K562 (cell line): ENCODE data around the gene BMAL1. TPM values are rescaled to one million over a fixed set of nuclear protein-coding genes. Genes with fewer than 3 reads are reported as not detected.

ENCODE experiments used
- ATAC-seq: fragments of 200-7000 bp; cut with Tn5 transposase; 3 replicates; pipeline ENCODE4 v1.9.1; 2020; ENCODE audit warnings: moderate library complexity
- BruUV-seq: library from RNA; stranded (reverse); fragments of 400-500 nt; replicated peaks from 2 replicates; lab custom pipeline; 2021; lab: Mats Ljungman, UMichigan
- CTCF ChIA-PET: fragments of 300-600 bp; formaldehyde crosslinking; extraction: SDS; loops from one replicate; lab custom pipeline; 2021; ENCODE audit warnings: low intra/inter-chr PET ratio; lab: Yijun Ruan, JAX
- POLR2A ChIA-PET: fragments of 300-600, 350-650 bp; sonication (Branson Sonifier 250); formaldehyde crosslinking; extraction: SDS; loops from one replicate; lab custom pipeline; 2021; ENCODE audit warnings: antibody characterized with exemption, inconsistent platforms; lab: Yijun Ruan, JAX
- DNase-seq, 4 experiments: peaks; one replicate each; pipeline versions ENCODE4 v3.0.0 to v3.0.0-alpha.2; 2011 to 2018; ENCODE audit warnings: low spot score in 3 of 4, mixed read lengths in 3 of 4; ENCODE audit errors: extremely low read depth in 1 of 4
- FAIRE-seq: peaks from 2 replicates; lab custom pipeline; 2011; peaks lifted over from hg19 to GRCh38; lab: Jason Lieb, UNC
- H2AFZ ChIP-seq: 2 replicates; pipeline ENCODE4 v1.6.0; 2011; ENCODE audit warnings: low read depth, low read length, control low read depth, inconsistent platforms
- H3K27ac ChIP-seq: fragments of 200-600 bp; 3 replicates; pipeline ENCODE4 v1.8.0; 2011; ENCODE audit warnings: low read depth, mild to moderate bottlenecking, control low read depth, inconsistent platforms, low read length, moderate library complexity, mixed read lengths; ENCODE audit errors: extremely low read depth
- H3K27me3 ChIP-seq, 2 experiments: fragments of 300-600 bp in 1 of 2; 2 replicates in 1 of 2; 3 replicates in 1 of 2; pipeline versions ENCODE4 v1.6.0 to v1.8.0; 2011; ENCODE audit warnings: inconsistent platforms in 2 of 2, low read length in 2 of 2, mild to moderate bottlenecking in 1 of 2, mixed read lengths in 1 of 2, moderate library complexity in 1 of 2; ENCODE audit not compliant: control insufficient read depth in 2 of 2, insufficient read depth in 2 of 2
- H3K36me3 ChIP-seq: fragments of 300-600 bp; 3 replicates; pipeline ENCODE4 v1.8.0; 2011; ENCODE audit warnings: mild to moderate bottlenecking, low read length, inconsistent platforms; ENCODE audit not compliant: control insufficient read depth, insufficient read depth
- H3K4me1 ChIP-seq, 2 experiments: fragments of 200-600 bp in 1 of 2; replicated peaks in 1 of 2; 2 replicates in 1 of 2; 3 replicates in 1 of 2; pipeline versions ENCODE4 v1.5.1 to v1.8.0; 2011; ENCODE audit warnings: inconsistent platforms in 2 of 2, low read length in 2 of 2, mild to moderate bottlenecking in 1 of 2, mixed read lengths in 1 of 2, moderate library complexity in 1 of 2; ENCODE audit not compliant: control insufficient read depth in 2 of 2, insufficient read depth in 2 of 2
- H3K4me2 ChIP-seq: 2 replicates; pipeline ENCODE4 v1.6.1; 2011; ENCODE audit warnings: low read length, control low read depth, inconsistent platforms, mixed read lengths; ENCODE audit not compliant: insufficient read depth
- H3K4me3 ChIP-seq: fragments of 200-600 bp; sonication (generic), shearing (Covaris generic); 2 replicates; pipeline ENCODE4 v1.5.1; 2016; ENCODE audit warnings: control low read depth, inconsistent platforms
- H3K79me2 ChIP-seq: fragments of 200-600 bp; 3 replicates; pipeline ENCODE4 v1.8.0; 2011; ENCODE audit warnings: low read length, inconsistent platforms; ENCODE audit not compliant: control insufficient read depth, insufficient read depth
- H3K9ac ChIP-seq, 2 experiments: 2 replicates each; pipeline versions ENCODE4 v1.6.0 to v1.6.1; 2011; ENCODE audit warnings: low read depth in 2 of 2, low read length in 2 of 2, control low read depth in 1 of 2, inconsistent platforms in 1 of 2, mild to moderate bottlenecking in 1 of 2, mixed read lengths in 1 of 2; ENCODE audit not compliant: insufficient read depth in 1 of 2
- H3K9me1 ChIP-seq: one replicate; pipeline ENCODE4 v1.6.0; 2011; ENCODE audit warnings: inconsistent platforms, mild to moderate bottlenecking, low read length, moderate library complexity; ENCODE audit not compliant: control insufficient read depth, insufficient read depth
- H3K9me3 ChIP-seq: replicated peaks from 2 replicates; pipeline ENCODE4 v1.5.1; 2011; ENCODE audit warnings: low read depth, low read length, inconsistent platforms; ENCODE audit not compliant: control insufficient read depth, insufficient read depth
- H4K20me1 ChIP-seq: replicated peaks from 2 replicates; pipeline ENCODE4 v1.6.1; 2011; ENCODE audit warnings: low read length, inconsistent platforms, mixed read lengths; ENCODE audit not compliant: control insufficient read depth, insufficient read depth
- COPS2 ChIP-seq: fragments of 450-650 bp; conservative IDR thresholded peaks from 2 replicates; pipeline ENCODE4 v1.6.1; 2016; ENCODE audit warnings: mild to moderate bottlenecking, moderate library complexity
- NFXL1 ChIP-seq: fragments of 450-650 bp; formaldehyde crosslinking; IDR thresholded peaks from 2 replicates; pipeline ENCODE4 v1.4.0; 2021; ENCODE audit warnings: mild to moderate bottlenecking
- RCOR1 ChIP-seq, 2 experiments: IDR thresholded peaks; 2 replicates each; pipeline ENCODE4 v1.6.1; 2012; ENCODE audit warnings: low read depth in 2 of 2, low read length in 2 of 2, borderline replicate concordance in 1 of 2, improper control_type of control experiment in 1 of 2
- ZNF232 ChIP-seq: sonication (generic); formaldehyde crosslinking; IDR thresholded peaks from 2 replicates; pipeline ENCODE4 v1.8.0; 2022; ENCODE audit warnings: mild to moderate bottlenecking, missing genetic modification reagents
- ZNF324 ChIP-seq: fragments of 250-450 bp; sonication (Bioruptor Pico); IDR thresholded peaks from 2 replicates; pipeline ENCODE4 v1.4.0; 2020; ENCODE audit warnings: mild to moderate bottlenecking
- ZNF780A ChIP-seq: fragments of 250-450 bp; sonication (Bioruptor Pico); IDR thresholded peaks from 2 replicates; pipeline ENCODE4 v1.5.0; 2021; ENCODE audit warnings: mild to moderate bottlenecking
- WGBS: fragments of 100-300 bp; shearing (Covaris generic); methylation state at CpG from one replicate; pipeline ENCODE4 v1.1.6; 2016; ENCODE audit warnings: low coverage, mixed read lengths; ENCODE audit not compliant: insufficient coverage; ENCODE audit errors: missing lambda C conversion rate; 5-methylcytosine and 5-hydroxymethylcytosine counted together
- in situ Hi-C: fragments of 300-500 bp; cut with MboI; formaldehyde crosslinking; loops from 4 replicates; pipeline ENCODE4 v1.15.0; 2018; ENCODE audit warnings: inconsistent platforms, mixed read lengths
- intact Hi-C: fragments of 100-400 bp; cut with micrococcal nuclease; formaldehyde crosslinking; loops from 2 replicates; pipeline ENCODE4 v1.14.2; 2022
- polyA plus RNA-seq, 8 experiments: library from polyadenylated mRNA; depleted of rRNA in 4 of 8; stranded (reverse) in 5 of 8; unstranded in 3 of 8; fragments of >200 nt; fragmentation: Nextera tagmentation in 2 of 8; fragmentation: Illumina TruSeq in 1 of 8; extraction: Ambion mirVana in 2 of 8; extraction: Trizol in 1 of 8; gene quantifications; 2 replicates each; pipeline versions ENCODE4 v1.2.1 to v1.2.3, GENCODE V29; 2011 to 2014; ENCODE audit warnings: inconsistent platforms in 1 of 8, missing spikeins in 1 of 8
- total RNA-seq, 7 experiments: library from RNA; depleted of rRNA in 6 of 7; stranded (reverse); fragments of >200 nt in 6 of 7; fragmentation: Illumina TruSeq in 2 of 7; extraction: Trizol in 2 of 7; gene quantifications; 2 replicates each; pipeline versions ENCODE4 v1.2.1 to v1.2.3, GENCODE V29; 2011 to 2021; ENCODE audit warnings: low replicate concordance in 1 of 7
- TF ChIP-seq, protein P1 (sequence below): fragments of 450-650 bp; formaldehyde crosslinking; conservative IDR thresholded peaks from 2 replicates; pipeline ENCODE4 v1.4.0; 2022; ENCODE audit warnings: mild to moderate bottlenecking, missing genetic modification characterization
- TF ChIP-seq, protein P2 (sequence below), 3 experiments: IDR thresholded peaks in 2 of 3; conservative IDR thresholded peaks in 1 of 3; 2 replicates each; pipeline ENCODE4 v1.5.1; 2011 to 2012; ENCODE audit warnings: low read length in 3 of 3, mild to moderate bottlenecking in 3 of 3, control low read depth in 2 of 3, improper control_type of control experiment in 1 of 3, inconsistent platforms in 1 of 3, low read depth in 1 of 3, mixed read lengths in 1 of 3, moderate library complexity in 1 of 3; ENCODE audit not compliant: insufficient read depth in 2 of 3

BMAL1 gene
- total and polyA plus RNA-seq, 9 of the 15 experiments (the other 6 are each of a cell fraction or from before 2014, with no cell fraction given), result 0.14 to 2.4 (median 0.64) TPM

DNA sequence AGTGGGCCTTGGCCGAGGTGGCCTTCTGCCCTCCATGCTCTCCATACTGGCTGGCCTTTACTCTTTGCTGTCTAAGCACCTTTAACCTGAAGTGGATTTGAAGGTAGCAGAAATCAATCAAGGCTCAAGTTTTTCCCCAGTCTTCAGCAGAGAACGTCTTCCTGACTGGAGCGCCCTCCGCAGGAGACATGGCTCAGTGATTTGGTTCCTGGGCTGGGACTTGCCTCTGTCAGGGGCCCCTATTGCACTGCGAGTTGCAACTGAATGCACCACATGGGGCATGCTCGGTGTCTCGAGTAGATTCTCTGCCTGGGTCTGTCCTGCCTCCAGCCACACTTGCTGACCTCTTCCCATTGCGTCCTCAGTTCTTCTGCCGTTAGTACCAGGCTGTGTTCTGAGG lies 79.6 kb downstream of the BMAL1 start:
- in situ Hi-C loops, result no loop called here
- Histone ChIP-seq H3K4me2 (no peak overlapping the region), H3K27me3 (peaks cover 11 to 26% of the 10 kb centered on the region in 2 experiments; a peak in 3 of 5 replicates), H3K4me3 (no peak overlapping the region), H3K4me1 (0 out of 5 replicates have a peak, but pooled peaks cover 0 to 3% of the 10 kb centered on the region in 2 experiments), H3K36me3 (no peaks in the 10 kb centered on the region), H3K79me2 (no peaks in the 10 kb centered on the region), H3K9me1 (no peaks in the 10 kb centered on the region), H3K27ac (no peak overlapping the region), H2AFZ (no peak overlapping the region), H4K20me1 (no peaks in the 10 kb centered on the region), H3K9me3 (no peaks in the 10 kb centered on the region), H3K9ac (no peak overlapping the region)
- no TSS peak for BruUV-seq
- POLR2A ChIA-PET, result no interaction called here
- ATAC-seq (peak; percentile 22; the same call in 1 of the 3 replicates), DNase-seq (no peak), FAIRE-seq (no peak)
- 4% methylated on average over 9 of the region's 9 CpGs for WGBS
- TF ChIP-seq, protein P1, sequence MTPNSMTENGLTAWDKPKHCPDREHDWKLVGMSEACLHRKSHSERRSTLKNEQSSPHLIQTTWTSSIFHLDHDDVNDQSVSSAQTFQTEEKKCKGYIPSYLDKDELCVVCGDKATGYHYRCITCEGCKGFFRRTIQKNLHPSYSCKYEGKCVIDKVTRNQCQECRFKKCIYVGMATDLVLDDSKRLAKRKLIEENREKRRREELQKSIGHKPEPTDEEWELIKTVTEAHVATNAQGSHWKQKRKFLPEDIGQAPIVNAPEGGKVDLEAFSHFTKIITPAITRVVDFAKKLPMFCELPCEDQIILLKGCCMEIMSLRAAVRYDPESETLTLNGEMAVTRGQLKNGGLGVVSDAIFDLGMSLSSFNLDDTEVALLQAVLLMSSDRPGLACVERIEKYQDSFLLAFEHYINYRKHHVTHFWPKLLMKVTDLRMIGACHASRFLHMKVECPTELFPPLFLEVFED (CRISPR knock-in tag), result no peak
- no peak for TF ChIP-seq ZNF232 (CRISPR knock-in tag)
- TF ChIP-seq, protein P2, sequence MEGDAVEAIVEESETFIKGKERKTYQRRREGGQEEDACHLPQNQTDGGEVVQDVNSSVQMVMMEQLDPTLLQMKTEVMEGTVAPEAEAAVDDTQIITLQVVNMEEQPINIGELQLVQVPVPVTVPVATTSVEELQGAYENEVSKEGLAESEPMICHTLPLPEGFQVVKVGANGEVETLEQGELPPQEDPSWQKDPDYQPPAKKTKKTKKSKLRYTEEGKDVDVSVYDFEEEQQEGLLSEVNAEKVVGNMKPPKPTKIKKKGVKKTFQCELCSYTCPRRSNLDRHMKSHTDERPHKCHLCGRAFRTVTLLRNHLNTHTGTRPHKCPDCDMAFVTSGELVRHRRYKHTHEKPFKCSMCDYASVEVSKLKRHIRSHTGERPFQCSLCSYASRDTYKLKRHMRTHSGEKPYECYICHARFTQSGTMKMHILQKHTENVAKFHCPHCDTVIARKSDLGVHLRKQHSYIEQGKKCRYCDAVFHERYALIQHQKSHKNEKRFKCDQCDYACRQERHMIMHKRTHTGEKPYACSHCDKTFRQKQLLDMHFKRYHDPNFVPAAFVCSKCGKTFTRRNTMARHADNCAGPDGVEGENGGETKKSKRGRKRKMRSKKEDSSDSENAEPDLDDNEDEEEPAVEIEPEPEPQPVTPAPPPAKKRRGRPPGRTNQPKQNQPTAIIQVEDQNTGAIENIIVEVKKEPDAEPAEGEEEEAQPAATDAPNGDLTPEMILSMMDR (IDR thresholded peaks at IDR 0.05 in 2 of 3, conservative IDR thresholded peaks at IDR 0.05 in 1 of 3; ENCODE audit: insufficient read depth in 2 of 3, low read depth in 1 of 3, low read length in 3 of 3), result peak in 2 of 3 experiments; percentile 9 to 10; a peak in 1 of 6 replicates
- TF ChIP-seq COPS2, result no peak
- no peak for TF ChIP-seq ZNF780A
- no peak for TF ChIP-seq NFXL1 (CRISPR knock-in tag)
- TF ChIP-seq ZNF324 (CRISPR knock-in tag), result no peak
- TF ChIP-seq RCOR1 (IDR thresholded peaks at IDR 0.05; ENCODE audit: borderline replicate concordance in 1 of 2, low read depth in 2 of 2, low read length in 2 of 2), result no peak
- intact Hi-C loops, result loop anchor here (10.0 kb wide), 1 partner anchor 108 kb away; the partner anchor contains the start of gene BTBD10
- CTCF ChIA-PET, result no interaction called here
